Choroid plexus epithelial cell (primary cell): ENCODE results near the gene DAB1.

Experiments used
- DNase-seq: peaks from one replicate; pipeline ENCODE4 v3.0.0-alpha.2; 2010; ENCODE audit warnings: low read depth
- H3K4me3 ChIP-seq: 2 replicates; pipeline ENCODE4 v1.5.1; 2011; ENCODE audit warnings: low read depth, mild to moderate bottlenecking, control low read depth, low read length, moderate library complexity
- TF ChIP-seq, protein P1 (sequence below): conservative IDR thresholded peaks from 2 replicates; pipeline ENCODE4 v1.5.1; 2011; ENCODE audit warnings: low read depth, mild to moderate bottlenecking, control low read depth, inconsistent platforms, low read length, moderate library complexity

Gene DAB1

GRCh38 chr1:57195436-57195941 lies 228.4 kb downstream of the DAB1 start:
- DNase-seq: no peak
- no peak overlapping the region for H3K4me3 ChIP-seq
- TF ChIP-seq, protein P1, sequence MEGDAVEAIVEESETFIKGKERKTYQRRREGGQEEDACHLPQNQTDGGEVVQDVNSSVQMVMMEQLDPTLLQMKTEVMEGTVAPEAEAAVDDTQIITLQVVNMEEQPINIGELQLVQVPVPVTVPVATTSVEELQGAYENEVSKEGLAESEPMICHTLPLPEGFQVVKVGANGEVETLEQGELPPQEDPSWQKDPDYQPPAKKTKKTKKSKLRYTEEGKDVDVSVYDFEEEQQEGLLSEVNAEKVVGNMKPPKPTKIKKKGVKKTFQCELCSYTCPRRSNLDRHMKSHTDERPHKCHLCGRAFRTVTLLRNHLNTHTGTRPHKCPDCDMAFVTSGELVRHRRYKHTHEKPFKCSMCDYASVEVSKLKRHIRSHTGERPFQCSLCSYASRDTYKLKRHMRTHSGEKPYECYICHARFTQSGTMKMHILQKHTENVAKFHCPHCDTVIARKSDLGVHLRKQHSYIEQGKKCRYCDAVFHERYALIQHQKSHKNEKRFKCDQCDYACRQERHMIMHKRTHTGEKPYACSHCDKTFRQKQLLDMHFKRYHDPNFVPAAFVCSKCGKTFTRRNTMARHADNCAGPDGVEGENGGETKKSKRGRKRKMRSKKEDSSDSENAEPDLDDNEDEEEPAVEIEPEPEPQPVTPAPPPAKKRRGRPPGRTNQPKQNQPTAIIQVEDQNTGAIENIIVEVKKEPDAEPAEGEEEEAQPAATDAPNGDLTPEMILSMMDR: no peak

DNA sequence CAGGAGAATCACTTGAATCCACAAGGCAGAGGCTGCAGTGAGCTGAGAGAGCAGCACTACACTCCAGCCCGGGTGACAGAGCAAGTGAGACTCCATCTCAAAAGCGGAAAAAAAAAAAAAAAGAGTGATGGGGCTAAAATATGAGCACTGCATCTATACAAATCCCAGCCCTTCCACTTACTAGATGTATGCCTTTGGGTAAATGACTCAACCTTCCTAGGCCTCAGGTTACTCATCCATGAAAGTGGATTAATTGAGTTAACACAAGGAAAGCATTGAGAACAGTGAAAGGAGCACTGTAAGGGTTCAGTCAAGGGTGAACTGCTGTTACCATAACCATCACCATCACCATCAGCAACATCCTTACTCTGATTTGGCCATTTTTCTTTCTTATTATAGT lies 231.6 kb downstream of the DAB1 start:
- H3K4me3 ChIP-seq: no peak overlapping the region
- TF ChIP-seq, protein P1: no peak
- DNase-seq: no peak

DNA sequence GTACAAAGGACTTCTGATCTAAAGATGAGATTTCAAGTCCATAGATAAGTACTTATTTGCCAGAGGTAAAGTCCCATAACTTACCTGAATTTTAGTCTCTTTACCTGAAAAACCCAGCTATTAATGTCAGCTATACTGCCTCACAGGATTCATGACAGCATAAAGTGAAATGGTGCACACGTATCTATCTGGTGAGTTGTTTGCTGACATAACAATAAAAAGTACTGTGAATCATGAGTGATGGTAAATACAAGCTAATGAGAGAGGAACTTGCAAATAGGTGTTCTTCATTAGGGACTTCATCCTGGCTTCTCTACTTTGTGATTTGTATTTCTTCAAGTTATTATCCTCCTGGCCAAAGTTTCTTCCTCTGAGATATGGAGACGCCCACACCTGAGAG lies 233.0 kb downstream of the DAB1 start:
- TF ChIP-seq, protein P1: no peak
- no peak for DNase-seq

GRCh38 chr1:57188168-57188567 lies 235.7 kb downstream of the DAB1 start:
- no peak for DNase-seq
- TF ChIP-seq, protein P1: no peak

More for the DNA sequence above, 233.0 kb downstream of the DAB1 start:
- H3K4me3 ChIP-seq: no peak overlapping the region

GRCh38 chr1:57186455-57186854 lies 237.4 kb downstream of the DAB1 start:
- no peak overlapping the region for H3K4me3 ChIP-seq
- no peak for DNase-seq
- TF ChIP-seq, protein P1: no peak

More at GRCh38 chr1:57188168-57188567, 235.7 kb downstream of the DAB1 start:
- no peak overlapping the region for H3K4me3 ChIP-seq

DNA sequence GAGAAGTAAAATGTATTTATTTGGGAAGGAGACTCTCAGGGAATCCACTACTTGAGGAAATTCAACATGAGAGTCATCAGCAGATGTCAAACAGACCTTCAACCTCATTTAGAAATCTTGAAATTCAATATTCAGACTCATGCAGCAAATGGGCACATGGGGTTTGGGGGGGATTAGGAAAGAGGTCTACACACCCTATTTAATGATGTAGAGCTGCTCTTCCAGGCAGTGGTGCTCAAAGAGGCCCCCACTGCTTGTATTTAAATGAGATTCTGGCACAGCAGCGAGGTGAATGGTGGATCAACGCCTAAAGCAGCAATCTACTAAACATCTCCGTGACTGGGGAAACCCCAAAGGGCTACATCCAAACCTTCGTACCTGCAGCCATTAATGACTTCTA lies 244.9 kb downstream of the DAB1 start:
- no peak for DNase-seq
- H3K4me3 ChIP-seq: no peak overlapping the region
- TF ChIP-seq, protein P1: no peak

DNA sequence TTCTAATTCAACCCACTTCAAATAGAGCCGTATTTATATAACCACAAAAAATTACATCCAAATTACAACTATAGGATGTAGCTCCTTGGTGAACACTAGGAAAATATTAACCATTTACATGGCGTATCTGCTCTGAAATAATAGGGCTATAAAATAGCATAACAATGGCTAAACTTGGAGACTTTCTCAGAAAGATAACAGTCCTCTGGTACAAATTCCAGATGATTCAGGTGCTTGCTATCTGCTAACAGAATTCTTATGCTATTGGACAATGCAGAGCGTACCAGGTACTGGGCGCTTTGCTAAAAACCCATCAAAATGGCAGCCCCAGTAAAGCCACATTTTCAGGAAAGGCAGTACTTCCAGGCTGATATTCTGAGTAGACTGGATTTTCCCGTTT lies 248.4 kb downstream of the DAB1 start:
- no peak overlapping the region for H3K4me3 ChIP-seq
- DNase-seq: no peak
- TF ChIP-seq, protein P1: no peak
